Activated T-cell treated with anti-CD3 and anti-CD28 coated beads, Interleukin-2, amount 50 U/mL, for 1 hour (primary cell): ENCODE results near the gene CCM2.

Experiments
- DNase-seq: peaks from one replicate; pipeline ENCODE4 v3.0.0-alpha.2; 2020

The CCM2 gene

DNA sequence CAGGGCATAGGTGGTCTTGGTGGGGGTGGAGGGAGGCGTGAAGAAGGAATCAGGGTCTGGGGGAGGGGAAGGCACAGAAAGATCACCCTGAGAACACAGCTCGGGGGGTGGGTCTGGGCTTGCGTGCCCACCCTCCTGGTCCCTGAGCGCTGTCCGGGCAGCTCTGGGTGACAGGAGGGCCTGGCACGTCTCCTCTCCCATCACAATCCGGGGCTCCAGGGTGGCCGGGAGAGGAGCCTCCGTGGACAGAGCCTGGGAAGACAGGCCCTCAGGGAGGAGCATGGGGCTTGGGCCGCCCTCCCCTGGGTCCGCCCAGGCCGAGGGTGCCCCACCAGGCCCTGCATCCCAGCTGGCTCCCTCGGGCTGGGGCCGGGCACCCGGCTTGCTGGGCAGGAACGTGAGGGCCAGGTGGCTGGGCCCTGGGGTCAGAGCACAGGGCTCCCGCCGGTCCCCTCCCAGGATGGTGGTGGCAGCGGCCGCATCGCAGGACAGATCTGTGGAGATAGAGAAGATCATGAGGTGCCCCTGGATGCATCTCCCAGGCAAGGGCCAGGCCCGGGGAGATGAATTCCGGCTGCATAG lies 85.7 kb downstream of the CCM2 start:
- DNase-seq: no peak

- no peak for DNase-seq
Observed at GRCh38 chr7:45086331-45087065, 86.5 kb downstream of the CCM2 start.

GRCh38 chr7:45087301-45088145 lies 87.5 kb downstream of the CCM2 start:
- no peak for DNase-seq

DNA sequence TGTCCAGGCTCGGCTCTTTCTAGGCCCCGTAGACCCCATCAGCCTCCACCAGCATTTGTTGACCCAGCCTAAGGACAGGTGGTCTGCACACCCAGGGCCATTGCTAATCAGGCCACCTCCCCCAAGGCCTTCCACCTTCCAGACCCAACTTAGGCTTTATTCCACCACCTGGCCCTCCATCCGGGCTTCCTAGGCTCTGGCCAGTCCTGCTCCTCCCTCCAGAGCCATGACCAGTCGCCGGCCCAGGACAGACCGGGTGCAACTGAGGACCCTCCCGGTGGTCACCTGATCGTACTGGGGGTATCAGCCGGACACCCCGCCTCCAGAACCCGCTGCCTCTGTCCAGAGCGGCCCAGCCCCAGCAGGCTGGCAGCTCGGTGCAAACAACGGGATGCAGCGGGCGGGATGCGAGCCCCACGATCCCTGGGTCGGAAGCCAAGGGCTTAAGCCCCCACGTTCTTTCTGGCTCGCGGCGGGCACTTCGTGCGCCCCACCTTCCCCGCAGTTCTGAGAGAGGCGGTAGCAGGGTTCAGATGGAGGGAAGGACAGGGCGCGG lies 88.2 kb downstream of the CCM2 start:
- DNase-seq: no peak

DNA sequence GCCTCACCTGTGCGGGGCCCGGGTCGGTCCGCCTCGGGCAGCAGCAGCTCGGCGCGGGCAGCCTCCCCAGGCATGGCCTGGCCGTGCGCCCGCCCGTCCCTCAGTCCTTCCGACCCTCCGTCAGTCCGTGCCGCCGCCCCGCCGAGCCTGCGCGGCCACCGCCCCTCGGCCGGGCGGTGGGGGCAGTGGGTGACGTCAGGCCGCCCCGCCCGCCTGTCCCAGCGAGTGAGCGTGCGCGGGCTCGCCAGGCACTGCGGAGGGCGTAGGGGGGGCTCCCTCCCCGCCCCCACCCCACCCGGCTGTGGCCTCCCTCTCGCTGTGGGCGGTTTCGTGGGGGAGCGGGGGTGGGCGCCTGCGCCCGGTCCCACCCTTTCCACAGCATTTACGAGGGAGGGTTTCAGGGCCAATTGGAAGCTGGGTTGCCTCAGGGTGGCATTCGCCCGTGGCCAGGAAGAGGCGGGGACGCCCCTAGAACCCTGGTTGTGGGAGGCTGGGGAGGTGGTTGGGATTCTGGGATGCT lies 88.9 kb downstream of the CCM2 start, which contains the start of gene NACAD:
TSS of gene NACAD (minus strand) at position 149 of the 520 bp plus-strand sequence. CDS start at position 74, 75 bp downstream.
- peak; percentile 50 for DNase-seq

GRCh38 chr7:45089341-45089891 lies 89.4 kb downstream of the CCM2 start:
- peak; percentile 68 for DNase-seq

DNA sequence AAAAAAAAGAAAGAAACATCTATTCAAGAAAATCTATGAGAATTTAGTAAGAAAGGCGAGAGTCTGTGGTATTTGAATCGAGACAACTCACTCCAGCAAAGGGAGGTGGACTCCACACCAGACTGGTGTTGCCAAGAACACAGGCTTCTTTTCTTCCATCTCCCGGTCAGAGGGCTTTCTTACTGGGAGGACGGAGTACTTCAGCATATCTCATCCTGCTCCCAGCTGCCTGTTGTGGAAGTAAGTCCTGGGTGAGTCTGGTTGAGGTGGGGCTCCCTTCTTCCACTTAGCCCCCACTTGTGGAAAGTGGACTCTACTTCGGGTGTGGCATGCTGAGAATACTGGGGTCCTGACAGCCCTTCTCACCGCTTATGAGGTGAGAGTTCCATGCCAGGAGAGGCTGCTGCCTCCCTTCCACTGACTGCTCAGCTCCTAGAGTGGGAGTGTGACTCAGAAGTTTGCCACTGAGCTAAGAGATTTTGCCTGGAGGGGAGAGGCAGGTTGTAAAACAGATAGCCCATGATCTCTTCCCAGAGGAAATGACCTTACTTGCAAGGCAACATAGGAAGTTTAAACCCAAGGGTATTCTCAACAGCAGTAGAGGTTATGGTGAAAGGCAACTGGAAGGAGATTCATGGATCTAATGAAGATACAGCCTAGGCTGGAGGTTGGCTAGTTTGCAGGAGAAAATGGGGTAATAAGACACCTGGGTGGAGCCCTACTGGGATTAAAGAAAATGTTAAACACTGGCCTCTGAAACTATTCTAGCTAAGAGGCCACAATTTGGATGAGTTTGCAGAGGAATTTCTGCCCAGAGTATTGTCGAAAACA lies 92.3 kb downstream of the CCM2 start:
- no peak for DNase-seq

DNA sequence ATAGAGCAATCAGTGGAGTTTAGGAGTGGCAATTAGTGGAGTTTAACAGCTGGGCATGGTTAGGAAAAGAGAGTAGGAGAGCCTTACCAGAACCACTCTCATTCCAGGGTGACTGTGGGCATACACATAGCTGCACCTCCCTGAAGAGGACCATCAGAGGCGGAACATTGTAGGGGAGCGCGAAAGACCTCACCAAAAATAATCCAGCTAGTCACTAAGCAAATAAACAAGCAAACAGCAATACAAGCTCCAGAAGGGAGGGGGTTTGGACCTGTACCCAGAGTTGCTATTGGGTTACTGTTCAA lies 92.9 kb downstream of the CCM2 start:
- DNase-seq: no peak

DNA sequence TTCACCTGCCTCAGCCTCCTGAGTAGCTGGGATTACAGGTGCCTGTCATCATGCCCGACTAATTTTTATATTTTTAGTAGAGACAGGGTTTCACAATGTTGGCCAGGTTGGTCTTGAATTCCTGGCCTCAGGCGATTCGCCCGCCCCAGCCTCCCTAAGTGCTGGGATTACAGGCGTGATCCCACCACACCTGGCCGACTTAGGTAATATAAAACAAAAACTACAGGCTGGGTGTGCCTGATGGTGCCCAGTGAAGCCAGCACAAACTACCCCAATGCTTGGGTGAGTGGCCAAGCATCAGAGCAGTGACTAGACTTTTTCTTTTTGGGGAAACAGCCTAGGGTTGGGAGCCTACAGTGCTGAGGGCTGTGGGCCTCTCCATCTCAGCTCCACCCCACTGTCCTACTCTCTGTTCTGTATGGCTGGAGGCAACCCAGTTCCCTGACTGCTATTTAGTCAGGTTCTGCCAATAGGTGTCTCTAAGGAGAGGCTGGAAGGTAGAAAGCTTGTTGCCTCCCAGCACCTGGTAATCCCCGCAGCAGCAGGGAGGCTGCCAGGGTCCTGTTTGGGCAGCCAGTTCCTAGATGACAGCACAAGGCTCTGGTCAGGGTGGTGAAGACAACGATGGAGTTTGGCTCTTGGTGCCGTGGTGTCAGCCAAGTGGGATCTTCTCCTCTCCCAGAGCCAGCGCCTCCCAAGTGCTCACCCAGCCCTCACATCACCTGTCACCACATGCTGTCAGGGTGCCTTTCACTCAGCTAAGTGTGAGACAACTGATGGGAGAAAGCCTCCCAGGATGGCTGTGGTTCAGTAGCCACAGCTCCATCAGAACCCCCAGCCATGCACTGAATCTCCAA lies 99.2 kb downstream of the CCM2 start:
- DNase-seq: no peak

DNA sequence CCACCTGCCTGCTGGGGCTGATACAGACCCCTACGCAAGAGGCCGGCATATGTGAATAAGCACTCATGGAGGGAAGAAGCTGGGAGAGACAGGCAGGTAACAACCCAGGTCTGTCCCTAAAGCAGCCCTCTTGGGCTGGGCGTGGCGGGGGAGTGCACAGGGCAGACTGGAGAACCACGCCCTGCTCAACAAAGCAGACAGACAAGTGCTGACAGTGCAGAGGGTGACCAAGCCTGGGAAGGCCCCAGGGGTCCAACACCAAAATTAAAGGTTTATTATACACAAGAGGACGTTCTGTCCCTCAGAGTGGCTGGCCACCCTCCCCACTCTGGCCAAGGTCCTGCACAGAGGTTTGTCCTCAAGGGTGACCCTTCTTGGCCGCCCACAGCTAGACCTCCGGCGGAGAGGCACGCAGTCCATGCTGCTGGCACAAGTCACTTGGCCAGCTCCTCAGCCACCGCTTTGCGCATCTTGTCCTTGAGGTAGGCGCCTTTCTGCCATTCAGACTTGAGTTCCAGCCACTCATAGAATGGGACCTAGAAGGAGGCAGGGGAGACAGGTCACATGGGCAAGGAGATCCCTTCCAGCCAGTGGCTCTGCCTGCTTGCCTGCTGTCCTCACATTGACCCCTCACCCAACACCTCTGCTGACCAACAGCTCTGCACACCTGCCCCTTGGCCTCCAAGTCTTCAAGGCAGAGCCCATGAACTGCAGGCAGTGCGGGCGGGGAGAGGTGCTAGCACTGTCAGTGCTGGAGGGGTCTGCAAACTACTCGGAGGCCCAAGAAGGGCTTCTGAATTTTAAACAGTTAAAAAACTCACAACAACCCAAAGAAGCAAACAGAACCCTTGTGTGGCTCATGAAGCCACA lies 100.1 kb downstream of the CCM2 start:
- peak; percentile 13 for DNase-seq

- DNase-seq: no peak
Observed at GRCh38 chr7:45100761-45101480, 100.9 kb downstream of the CCM2 start.

- no peak for DNase-seq
Observed at GRCh38 chr7:45101748-45102147, 101.7 kb downstream of the CCM2 start.

- no peak for DNase-seq
Observed at GRCh38 chr7:45102785-45103712, 103.0 kb downstream of the CCM2 start.

GRCh38 chr7:45103958-45104843 lies 104.2 kb downstream of the CCM2 start:
- no peak for DNase-seq

GRCh38 chr7:45104844-45105587 lies 105.0 kb downstream of the CCM2 start:
- no peak for DNase-seq

GRCh38 chr7:45105588-45106188 lies 105.7 kb downstream of the CCM2 start:
- DNase-seq: no peak
